Left cardiac atrium (tissue), 4 donors: ENCODE data around the gene ABTB1. TPM values are rescaled to one million over a fixed set of nuclear protein-coding genes. Genes with fewer than 3 reads are reported as not detected.

Experiments used
- ATAC-seq, 2 donors: fragments of 200-7000 bp; cut with Tn5 transposase; one replicate each; pipeline ENCODE4 v1.9.1; 2020; ENCODE audit warnings: mild to moderate bottlenecking in 2 of 2, moderate library complexity in 2 of 2
- DNase-seq: peaks from one replicate; pipeline ENCODE4 v3.0.0-alpha.2; 2020
- intact Hi-C, 2 donors: fragments of 100-400 bp; cut with DNase I; formaldehyde crosslinking; loops; one replicate each; pipeline versions ENCODE4 v1.14.1 to v1.15.1; 2022 to 2023
- total RNA-seq, 2 donors: library from RNA; stranded (reverse); fragmentation: NEBNext Ultra II Directional; extraction: Animal tissue kit (Norgen Biotek cat#: 25700); gene quantifications; one replicate each; pipeline ENCODE4 v1.2.1, GENCODE V29; 2021
- donor health status: DM: no; HTN: yes; CAD: no.
- donor health status: DM: no; HTN: yes; CAD: no; lungs with severe emphysema.
- donor health status: DM: yes; HTN: yes; CAD: no.
- donor health status: Dilated cardiomyopathy.

The ABTB1 gene
- total RNA-seq, 2 donors from 2014 or later = 21.8 to 34.2 TPM

DNA sequence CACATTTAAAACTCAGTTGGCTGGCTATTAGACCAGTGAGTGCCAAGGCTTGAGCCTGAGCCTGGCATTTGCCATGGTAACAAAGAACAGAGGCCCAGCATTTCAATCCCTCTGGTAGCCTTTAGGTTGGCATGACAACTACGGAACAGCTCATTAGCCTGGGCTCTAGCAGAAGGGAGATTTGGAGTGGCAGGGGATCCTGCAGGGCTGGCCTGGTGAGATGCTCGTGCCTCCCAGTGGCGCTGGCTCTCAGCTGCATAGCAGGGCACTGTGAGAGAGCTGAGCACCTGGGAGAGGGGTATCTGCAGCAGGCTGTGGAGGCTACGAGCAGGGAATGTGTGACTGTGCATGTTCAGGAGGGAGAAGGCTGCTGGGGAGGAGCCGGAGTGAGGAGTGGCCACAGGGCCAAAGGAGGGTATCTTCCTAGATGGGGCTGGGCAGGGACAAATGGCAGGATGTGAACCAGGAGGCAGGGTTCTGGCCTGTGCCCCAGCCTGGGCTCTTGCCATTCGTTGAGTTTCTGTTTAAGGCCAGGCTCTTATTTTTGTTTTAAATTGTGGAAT is 5.6 kb upstream of the ABTB1 start:
- ATAC-seq (no peak), DNase-seq (no peak)
- intact Hi-C loops = loop anchor here in 1 of 2 donors (10.0 kb wide), 1 partner anchor 62 kb away; no protein-coding TSS in a partner anchor

- DNase-seq (no peak), ATAC-seq (no peak)
- intact Hi-C loops = loop anchor here in 1 of 2 donors (10.0 kb wide), 1 partner anchor 64 kb away; no protein-coding TSS in a partner anchor
Measured at GRCh38 chr3:127668906-127669305, 3.8 kb upstream of the ABTB1 start.

DNA sequence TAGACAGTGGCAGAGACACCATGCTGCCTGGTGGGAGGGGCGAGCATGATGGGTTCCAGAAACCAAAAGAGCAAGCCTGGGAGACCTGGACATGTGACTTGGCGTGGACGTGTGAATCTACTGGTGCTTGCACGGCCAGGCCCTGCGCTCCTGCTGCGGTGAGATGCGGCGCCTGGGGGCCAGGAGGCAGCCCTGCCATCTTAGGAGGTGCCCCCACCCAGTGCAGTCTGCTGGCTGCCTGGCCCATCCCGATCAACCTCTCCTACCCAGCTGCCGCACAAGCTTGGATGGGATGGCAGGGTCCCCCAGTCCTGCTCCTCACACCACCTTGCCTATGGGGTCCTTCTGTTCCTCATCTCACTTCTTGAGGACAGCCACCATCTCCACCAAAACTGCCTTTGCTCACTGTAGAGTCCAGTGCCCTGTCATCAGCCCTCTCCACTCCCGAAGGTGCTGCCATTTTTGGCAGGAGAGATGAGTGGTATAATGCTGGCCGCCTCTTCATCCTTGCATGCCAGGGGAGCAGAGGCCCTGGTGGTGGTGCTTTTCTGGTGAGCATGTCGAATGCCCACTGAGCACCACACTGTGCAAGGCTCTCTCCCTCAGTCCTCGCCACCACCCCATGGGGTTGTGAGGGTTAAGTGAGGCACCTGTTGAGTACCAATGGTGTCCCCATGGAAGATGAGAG is 3.1 kb upstream of the ABTB1 start:
- no peak for ATAC-seq
- intact Hi-C loops = loop anchor here in 1 of 2 donors (10.0 kb wide), 1 partner anchor 65 kb away; no protein-coding TSS in a partner anchor
- no peak for DNase-seq

- intact Hi-C loops = no loop called here
- ATAC-seq (no peak), DNase-seq (no peak)
Measured at GRCh38 chr3:127670229-127670559, 2.6 kb upstream of the ABTB1 start.

GRCh38 chr3:127670761-127671522 is 1.8 kb upstream of the ABTB1 start:
- ATAC-seq = no peak
- DNase-seq = no peak
- intact Hi-C loops = no loop called here

DNA sequence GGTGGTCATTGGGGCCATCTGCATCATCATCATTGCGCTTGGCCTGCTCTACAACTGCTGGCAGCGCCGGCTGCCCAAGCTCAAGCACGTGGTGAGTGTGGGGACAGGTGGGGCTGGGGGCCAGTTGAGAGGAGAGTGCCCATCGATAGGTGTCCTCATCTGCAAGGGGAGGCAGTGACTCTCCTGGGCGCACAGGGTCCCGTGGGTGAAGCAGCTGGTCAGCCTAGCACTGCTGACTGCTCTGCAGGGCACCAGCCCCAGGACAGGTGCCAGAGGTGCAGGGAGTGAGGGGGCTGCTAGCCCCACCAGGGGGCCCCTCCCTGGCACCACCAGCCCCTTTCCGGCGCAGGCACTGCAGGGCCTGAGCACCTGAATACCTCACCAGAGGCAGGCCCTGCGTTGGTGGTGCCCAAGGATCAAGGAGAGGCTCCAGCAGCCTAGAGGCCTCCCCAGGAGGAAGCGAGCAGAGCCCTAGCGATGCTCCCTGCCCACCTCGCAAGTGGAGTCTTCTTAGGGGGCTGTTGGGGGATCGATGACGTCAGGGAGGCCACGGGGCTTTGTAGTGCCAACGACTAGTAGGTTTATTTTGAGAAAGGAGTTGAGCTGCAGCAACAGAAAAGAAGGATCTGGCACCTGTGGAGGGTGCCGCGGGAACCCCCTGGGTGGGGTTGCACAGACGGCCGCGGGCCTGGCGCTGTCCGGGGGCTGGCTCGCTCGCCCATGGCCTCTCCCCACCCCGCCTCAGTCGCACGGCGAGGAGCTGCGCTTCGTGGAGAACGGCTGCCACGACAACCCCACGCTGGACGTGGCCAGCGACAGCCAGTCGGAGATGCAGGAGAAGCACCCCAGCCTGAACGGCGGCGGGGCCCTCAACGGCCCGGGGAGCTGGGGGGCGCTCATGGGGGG is 976 bp upstream of the ABTB1 start:
- DNase-seq (no peak), ATAC-seq (peak; percentile 29 to 44)
- intact Hi-C loops = no loop called here

- intact Hi-C loops = no loop called here
- ATAC-seq = peak; percentile 56 to 72
- peak; percentile 74 for DNase-seq
Measured at GRCh38 chr3:127673191-127674100, 694 bp downstream of the ABTB1 start.

DNA sequence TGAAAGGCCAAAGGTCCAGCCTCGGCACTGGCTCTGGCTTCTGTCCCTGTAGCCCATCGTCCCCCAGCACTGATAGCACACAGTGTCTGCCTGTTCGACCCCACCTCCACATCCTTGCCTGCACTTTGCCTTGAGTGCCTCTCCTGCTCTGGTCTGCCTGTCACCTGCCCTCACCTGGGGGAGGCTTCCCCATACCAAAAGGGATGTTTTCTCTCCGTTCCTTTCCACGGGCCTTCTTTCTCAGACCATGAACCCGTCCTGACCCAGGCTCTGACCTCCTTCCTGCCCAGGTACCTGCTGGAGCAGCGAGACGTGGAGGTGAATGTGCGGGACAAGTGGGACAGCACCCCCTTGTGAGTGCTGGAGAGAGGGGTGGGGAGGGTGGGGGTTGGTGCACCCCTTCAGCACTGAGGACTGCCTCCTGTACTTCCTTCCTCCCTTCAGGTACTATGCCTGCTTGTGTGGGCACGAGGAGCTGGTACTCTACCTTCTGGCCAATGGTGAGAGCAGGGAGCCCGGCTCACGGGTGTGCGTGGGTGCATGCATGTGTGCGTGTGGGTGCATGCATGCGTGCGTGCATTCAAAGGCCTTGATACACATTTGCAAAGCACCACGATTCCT is 1.5 kb downstream of the ABTB1 start:
- ATAC-seq = no peak

GRCh38 chr3:127674790-127675189 is 2.0 kb downstream of the ABTB1 start:
- intact Hi-C loops = no loop called here
- DNase-seq = no peak
- ATAC-seq = no peak

More for the DNA sequence above, 1.5 kb downstream of the ABTB1 start:
- intact Hi-C loops = no loop called here
- DNase-seq = no peak

DNA sequence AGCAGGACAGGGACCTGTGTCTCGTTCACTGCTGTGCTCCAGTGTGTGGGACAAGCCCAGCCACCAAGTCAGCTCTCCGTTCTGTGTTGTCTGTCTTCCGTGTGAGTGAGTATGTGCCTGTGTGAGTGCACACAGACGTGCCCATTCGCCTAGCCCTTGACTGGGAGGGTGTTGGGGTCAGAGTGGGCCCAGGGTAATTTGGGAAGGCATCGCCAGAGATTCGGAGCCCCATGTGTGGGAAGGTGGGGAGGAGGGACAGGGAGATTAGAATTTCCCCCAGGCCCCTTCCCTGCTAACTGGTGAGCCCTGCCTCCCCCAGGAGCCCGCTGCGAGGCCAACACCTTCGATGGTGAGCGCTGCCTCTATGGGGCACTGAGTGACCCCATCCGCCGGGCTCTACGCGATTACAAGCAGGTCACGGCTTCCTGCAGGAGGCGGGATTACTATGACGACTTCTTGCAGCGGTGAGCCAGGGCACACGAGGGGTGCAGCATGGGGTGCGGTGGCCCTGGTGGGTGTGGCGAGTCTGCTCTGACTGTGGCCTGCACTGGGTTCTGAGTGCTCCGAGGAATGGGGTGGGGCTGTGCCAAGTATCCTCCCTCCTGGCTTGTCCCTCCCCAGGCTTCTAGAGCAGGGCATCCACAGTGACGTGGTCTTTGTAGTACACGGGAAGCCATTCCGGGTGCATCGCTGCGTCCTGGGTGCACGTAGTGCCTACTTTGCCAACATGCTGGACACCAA is 3.1 kb downstream of the ABTB1 start:
- DNase-seq (no peak), ATAC-seq (no peak)
- intact Hi-C loops = no loop called here

- DNase-seq = peak; percentile 19
- no peak for ATAC-seq
- intact Hi-C loops = no loop called here
Measured at GRCh38 chr3:127676456-127676855, 3.7 kb downstream of the ABTB1 start.

- DNase-seq (peak; percentile 17), ATAC-seq (no peak)
- intact Hi-C loops = no loop called here
Measured at GRCh38 chr3:127676921-127677351, 4.2 kb downstream of the ABTB1 start.

DNA sequence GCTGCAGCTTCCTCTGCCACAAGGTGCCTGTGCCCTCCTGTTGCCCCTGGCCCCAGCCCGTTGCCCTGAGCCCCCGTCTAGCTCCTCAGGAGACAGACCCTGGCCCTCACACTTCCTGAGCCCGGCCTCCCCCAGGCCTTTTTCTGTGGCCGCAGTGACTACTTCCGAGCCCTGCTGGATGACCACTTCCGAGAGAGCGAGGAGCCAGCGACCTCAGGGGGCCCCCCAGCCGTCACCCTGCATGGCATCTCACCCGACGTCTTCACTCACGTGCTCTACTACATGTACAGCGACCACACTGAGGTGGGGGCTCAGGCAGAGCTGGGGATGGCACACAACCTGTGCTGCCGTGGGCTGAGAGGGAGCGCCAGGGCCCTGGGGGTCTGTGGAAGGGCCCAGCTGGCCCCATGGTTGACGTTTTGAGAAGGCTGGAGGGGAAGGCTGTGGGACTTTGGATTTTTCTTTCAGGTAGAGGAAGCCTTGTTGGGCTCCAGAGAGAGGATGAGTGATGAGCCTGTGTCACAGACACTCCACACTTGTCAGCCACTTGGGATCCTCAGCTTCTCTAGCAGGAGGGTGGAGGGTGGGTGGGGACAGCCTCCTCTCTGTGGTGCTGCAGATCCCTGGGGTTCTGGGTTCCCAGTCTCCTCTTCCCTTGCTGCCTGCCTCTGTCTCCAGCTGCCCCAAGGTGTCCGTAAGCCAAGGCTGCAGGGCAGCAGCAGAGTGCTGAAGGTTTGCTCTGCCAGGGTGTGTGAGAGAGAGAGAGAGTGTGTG is 5.0 kb downstream of the ABTB1 start:
- intact Hi-C loops = no loop called here
- ATAC-seq = no peak

DNA sequence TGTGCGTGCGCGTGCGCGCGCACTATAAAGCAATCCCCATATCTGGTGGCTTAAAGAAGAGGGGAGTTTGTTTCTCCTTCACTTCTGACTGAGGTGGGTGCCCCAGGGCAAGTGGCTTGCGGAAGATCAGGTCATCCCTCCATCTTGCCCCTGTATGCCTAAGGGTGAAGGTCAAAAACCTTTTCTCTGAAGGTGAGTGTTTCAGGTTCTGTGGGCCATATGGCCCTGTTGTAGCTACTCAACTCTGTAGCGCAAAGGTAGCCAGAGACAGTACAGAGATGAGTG is 5.5 kb downstream of the ABTB1 start:
- ATAC-seq (no peak), DNase-seq (no peak)
- intact Hi-C loops = no loop called here

More for the DNA sequence above, 5.0 kb downstream of the ABTB1 start:
- peak; percentile 11 for DNase-seq

GRCh38 chr3:127678611-127679533 is 6.1 kb downstream of the ABTB1 start:
- DNase-seq = peak; percentile 22
- intact Hi-C loops = no loop called here
- ATAC-seq = peak in 1 of 2 donors; percentile 21
